Omental fat pad (tissue), 4 donors: ENCODE results near the gene COL16A1. TPM values are rescaled to one million over a fixed set of nuclear protein-coding genes. Genes with fewer than 3 reads are reported as not detected.
A peak's percentile ranks its signal among the peaks of the same experiment; 100 is the strongest.

Experiments
- ATAC-seq: fragments of 150-250 bp; one replicate; pipeline ENCODE4 v1.9.1; 2016; ENCODE audit warnings: mild to moderate bottlenecking, moderate library complexity; ENCODE audit not compliant: low FRiP score
- DNase-seq: peaks from one replicate; pipeline ENCODE4 v3.0.0-alpha.2; 2019; ENCODE audit warnings: low spot score
- CTCF ChIP-seq, 3 donors: fragments of 450-650 bp; IDR thresholded peaks; one replicate each; pipeline ENCODE4 v1.5.1; 2016 to 2017; ENCODE audit warnings: antibody characterized with exemption in 3 of 3, mild to moderate bottlenecking in 3 of 3, moderate library complexity in 2 of 3
- total RNA-seq, 4 donors: library from RNA; depleted of rRNA; stranded (reverse); fragments of >200 nt; gene quantifications; one replicate each; pipeline ENCODE4 v1.1.0, GENCODE V29; 2016

The COL16A1 gene
- total RNA-seq, 4 donors from 2014 or later, result 17.4 to 69.2 (median 21.7) TPM

GRCh38 chr1:31671561-31672201, 32.1 kb downstream of the COL16A1 start:
- DNase-seq, result no peak
- no peak for ATAC-seq
- TF ChIP-seq CTCF (IDR thresholded peaks at IDR 0.05), result no peak

GRCh38 chr1:31671147-31671546, 32.7 kb downstream of the COL16A1 start:
- ATAC-seq, result no peak
- TF ChIP-seq CTCF (IDR thresholded peaks at IDR 0.05), result no peak
- DNase-seq, result no peak

GRCh38 chr1:31670593-31670964, 33.2 kb downstream of the COL16A1 start:
- TF ChIP-seq CTCF (IDR thresholded peaks at IDR 0.05), result no peak
- DNase-seq (no peak), ATAC-seq (no peak)

GRCh38 chr1:31669786-31670592, 33.8 kb downstream of the COL16A1 start:
- DNase-seq, result no peak
- TF ChIP-seq CTCF (IDR thresholded peaks at IDR 0.05), result no peak
- peak; percentile 23 for ATAC-seq

- no peak for ATAC-seq
- TF ChIP-seq CTCF (IDR thresholded peaks at IDR 0.05), result no peak
- no peak for DNase-seq
These were observed 34.4 kb downstream of the COL16A1 start for GRCh38 chr1:31669433-31669785.

- no peak for ATAC-seq
- no peak for DNase-seq
- no peak for TF ChIP-seq CTCF (IDR thresholded peaks at IDR 0.05)
These were observed 35.4 kb downstream of the COL16A1 start for GRCh38 chr1:31668303-31668883.
